ENCODE measurements around the gene PPP1R1B. TPM values are rescaled to one million over a fixed set of nuclear protein-coding genes. Genes with fewer than 3 reads are reported as not detected.

Gene PPP1R1B
- polyA plus RNA-seq, 4 donors = 37.5 to 266 (median 45.8) TPM

GRCh38 chr17:39608142-39608981 lies 18.4 kb upstream of the PPP1R1B start:
- no peak for FAIRE-seq
- Histone ChIP-seq H3K4me3 (ENCODE audit: low read depth in 1 of 3, low read length in 3 of 3) (no peak overlapping the region), H3K9me3 (ENCODE audit: control insufficient read depth in 2 of 2, insufficient read depth in 1 of 2, low read depth in 1 of 2, low read length in 1 of 2) (peaks cover 0 to 3% of the 10 kb centered on the region in 2 donors), H3K4me1 (ENCODE audit: control insufficient read depth in 3 of 3, insufficient read depth in 2 of 3, low read depth in 1 of 3, low read length in 2 of 3) (peaks cover 0 to 3% (median 0%) of the 10 kb centered on the region in 3 donors), H3K36me3 (ENCODE audit: control insufficient read depth in 3 of 3, insufficient read depth in 2 of 3, low read depth in 1 of 3, low read length in 3 of 3) (no peaks in the 10 kb centered on the region), H3K27ac (ENCODE audit: low read depth in 1 of 3, low read length in 2 of 3) (no peak overlapping the region), H3K27me3 (ENCODE audit: control insufficient read depth in 3 of 3, insufficient read depth in 3 of 3, low read length in 3 of 3) (peaks cover 10 to 92% (median 41%) of the 10 kb centered on the region in 3 donors)
- no peak for DNase-seq
- WGBS, 3 donors = 11 to 16% (median 16%) methylated on average over 14 to 15 of the region's 15 CpGs

DNA sequence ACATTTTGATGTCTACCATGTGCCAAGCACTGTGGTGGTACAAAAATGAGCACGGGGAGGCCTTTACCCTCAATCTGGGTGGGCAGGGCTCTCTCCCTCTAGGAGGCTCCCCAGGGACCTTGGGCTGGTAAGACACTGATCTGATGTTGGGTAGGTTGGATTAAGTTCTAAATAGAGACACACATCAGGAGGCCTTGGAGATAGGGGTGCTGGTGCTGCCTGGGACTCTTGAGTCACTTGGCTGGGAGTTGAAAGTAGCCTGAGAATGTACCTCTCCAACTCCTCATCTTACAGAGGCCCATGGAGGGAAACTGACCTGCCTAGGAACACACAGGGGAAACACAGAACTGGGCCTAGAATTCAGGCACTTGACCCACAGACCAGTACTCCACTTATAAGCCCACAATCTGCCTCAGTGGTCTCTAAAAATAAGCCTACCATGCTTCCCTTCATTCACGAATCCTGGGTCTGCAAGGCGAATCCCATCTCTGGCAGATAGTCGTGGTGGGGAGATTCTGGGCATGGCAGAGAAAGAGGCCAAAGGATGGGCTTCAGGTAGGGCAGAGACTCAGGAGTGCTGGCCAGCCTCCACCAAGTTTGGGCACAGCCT lies 17.2 kb upstream of the PPP1R1B start:
- DNase-seq = no peak
- peaks cover 10 to 88% (median 38%) of the 10 kb centered on the region in 3 donors for H3K27me3 ChIP-seq (ENCODE audit: control insufficient read depth in 3 of 3, insufficient read depth in 3 of 3, low read length in 3 of 3)

GRCh38 chr17:39611401-39612112 lies 15.2 kb upstream of the PPP1R1B start:
- no peak overlapping the region for H3K27ac ChIP-seq (ENCODE audit: low read depth in 1 of 3, low read length in 2 of 3)
- H3K4me1 ChIP-seq (ENCODE audit: control insufficient read depth in 3 of 3, insufficient read depth in 2 of 3, low read depth in 1 of 3, low read length in 2 of 3) = no peaks in the 10 kb centered on the region
- no peak for FAIRE-seq
- H3K36me3 ChIP-seq (ENCODE audit: control insufficient read depth in 3 of 3, insufficient read depth in 2 of 3, low read depth in 1 of 3, low read length in 3 of 3) = no peaks in the 10 kb centered on the region
- peaks cover under 1 to 86% (median 25%) of the 10 kb centered on the region in 3 donors for H3K27me3 ChIP-seq (ENCODE audit: control insufficient read depth in 3 of 3, insufficient read depth in 3 of 3, low read length in 3 of 3)
- WGBS, 3 donors = 89 to 91% (median 91%) methylated on average over 9 of the region's 9 CpGs
- no peak overlapping the region for H3K4me3 ChIP-seq (ENCODE audit: low read depth in 1 of 3, low read length in 3 of 3)
- DNase-seq = no peak
- peaks cover 0 to 3% of the 10 kb centered on the region in 2 donors for H3K9me3 ChIP-seq (ENCODE audit: control insufficient read depth in 2 of 2, insufficient read depth in 1 of 2, low read depth in 1 of 2, low read length in 1 of 2)

More for the DNA sequence above, 17.2 kb upstream of the PPP1R1B start:
- Histone ChIP-seq H3K27ac (ENCODE audit: low read depth in 1 of 3, low read length in 2 of 3) (no peak overlapping the region), H3K4me3 (ENCODE audit: low read depth in 1 of 3, low read length in 3 of 3) (no peak overlapping the region), H3K9me3 (ENCODE audit: control insufficient read depth in 2 of 2, insufficient read depth in 1 of 2, low read depth in 1 of 2, low read length in 1 of 2) (peaks cover 0 to 3% of the 10 kb centered on the region in 2 donors), H3K4me1 (ENCODE audit: control insufficient read depth in 3 of 3, insufficient read depth in 2 of 3, low read depth in 1 of 3, low read length in 2 of 3) (peaks cover 0 to 3% (median 0%) of the 10 kb centered on the region in 3 donors), H3K36me3 (ENCODE audit: control insufficient read depth in 3 of 3, insufficient read depth in 2 of 3, low read depth in 1 of 3, low read length in 3 of 3) (no peaks in the 10 kb centered on the region)
- FAIRE-seq = no peak
- 82 to 92% (median 87%) methylated on average over 4 of the region's 4 CpGs for WGBS, 3 donors

DNA sequence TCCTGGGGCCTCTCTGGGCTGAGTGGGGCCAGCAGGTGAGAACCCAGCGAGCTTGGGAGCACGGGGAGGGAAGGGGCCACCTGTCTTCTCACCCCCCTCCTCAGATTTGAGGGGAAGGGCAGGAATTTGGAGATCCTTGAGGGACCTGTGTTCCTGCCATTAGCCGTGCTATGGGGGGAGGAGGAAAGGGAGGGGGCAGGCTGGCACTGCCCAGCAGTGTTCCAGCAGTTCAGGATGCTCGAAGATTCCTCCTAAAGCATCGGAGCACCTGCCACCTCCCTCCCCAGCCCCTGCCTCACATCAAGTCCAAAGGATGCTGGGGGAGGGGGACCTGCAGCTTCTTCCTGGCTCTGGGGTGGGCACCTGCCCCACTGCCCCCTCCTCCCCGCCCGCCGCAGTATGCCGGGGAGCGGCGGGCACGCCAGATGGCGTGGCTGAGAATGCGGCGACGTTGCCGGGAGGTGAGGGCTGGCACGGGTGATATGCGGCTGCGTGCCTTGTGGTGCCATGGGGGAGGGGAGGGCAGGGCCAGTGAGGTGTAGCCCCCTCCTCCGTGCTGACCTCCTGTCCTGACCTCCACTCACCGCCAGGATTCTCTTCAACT lies 14.4 kb upstream of the PPP1R1B start:
- Histone ChIP-seq H3K4me3 (ENCODE audit: low read depth in 1 of 3, low read length in 3 of 3) (no peak overlapping the region), H3K27ac (ENCODE audit: low read depth in 1 of 3, low read length in 2 of 3) (no peak overlapping the region), H3K36me3 (ENCODE audit: control insufficient read depth in 3 of 3, insufficient read depth in 2 of 3, low read depth in 1 of 3, low read length in 3 of 3) (no peaks in the 10 kb centered on the region), H3K4me1 (ENCODE audit: control insufficient read depth in 3 of 3, insufficient read depth in 2 of 3, low read depth in 1 of 3, low read length in 2 of 3) (no peaks in the 10 kb centered on the region), H3K9me3 (ENCODE audit: control insufficient read depth in 2 of 2, insufficient read depth in 1 of 2, low read depth in 1 of 2, low read length in 1 of 2) (peaks cover 0 to 3% of the 10 kb centered on the region in 2 donors), H3K27me3 (ENCODE audit: control insufficient read depth in 3 of 3, insufficient read depth in 3 of 3, low read length in 3 of 3) (peaks cover 0 to 86% (median 20%) of the 10 kb centered on the region in 3 donors)
- FAIRE-seq (no peak), DNase-seq (no peak)
- WGBS, 3 donors = 45 to 72% (median 54%) methylated on average over 10 to 22 of the region's 22 CpGs

DNA sequence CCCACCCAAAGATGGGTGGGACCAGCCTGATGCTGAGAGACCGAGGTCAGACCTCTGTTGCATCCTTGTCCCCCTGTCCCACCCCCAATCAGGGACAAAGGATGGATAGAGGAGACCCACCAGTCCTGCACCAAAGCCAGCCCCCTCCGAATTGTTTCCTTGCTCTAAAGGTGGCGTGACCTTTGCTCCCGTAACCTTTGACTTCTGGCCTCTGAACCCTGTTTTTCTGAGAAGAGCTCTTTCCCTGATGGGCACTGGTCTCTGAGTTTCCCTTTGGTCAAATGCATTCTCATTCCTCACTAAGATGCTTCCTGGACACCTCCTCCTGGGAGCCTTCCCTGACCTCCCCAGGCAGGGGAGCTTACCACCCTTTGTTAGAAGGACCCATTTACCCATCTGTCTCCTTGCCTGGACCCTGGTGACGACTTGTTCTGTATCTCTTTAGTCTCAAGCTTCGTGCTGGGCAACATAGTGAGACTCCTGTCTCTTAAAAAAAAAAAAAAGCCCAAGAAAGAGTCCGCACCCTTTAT lies 13.8 kb upstream of the PPP1R1B start:
- no peaks in the 10 kb centered on the region for H3K4me1 ChIP-seq (ENCODE audit: control insufficient read depth in 3 of 3, insufficient read depth in 2 of 3, low read depth in 1 of 3, low read length in 2 of 3)
- no peak for FAIRE-seq
- H3K9me3 ChIP-seq (ENCODE audit: control insufficient read depth in 2 of 2, insufficient read depth in 1 of 2, low read depth in 1 of 2, low read length in 1 of 2) = peaks cover 0 to 2% of the 10 kb centered on the region in 2 donors
- no peak overlapping the region for H3K27ac ChIP-seq (ENCODE audit: low read depth in 1 of 3, low read length in 2 of 3)
- DNase-seq = no peak
- 53 to 69% (median 62%) methylated on average over 7 of the region's 7 CpGs for WGBS, 3 donors
- H3K27me3 ChIP-seq (ENCODE audit: control insufficient read depth in 3 of 3, insufficient read depth in 3 of 3, low read length in 3 of 3) = peaks cover 0 to 82% (median 17%) of the 10 kb centered on the region in 3 donors
- H3K36me3 ChIP-seq (ENCODE audit: control insufficient read depth in 3 of 3, insufficient read depth in 2 of 3, low read depth in 1 of 3, low read length in 3 of 3) = no peaks in the 10 kb centered on the region
- H3K4me3 ChIP-seq (ENCODE audit: low read depth in 1 of 3, low read length in 3 of 3) = no peak overlapping the region

- peaks cover 0 to 12% (median 3%) of the 10 kb centered on the region in 3 donors for H3K4me1 ChIP-seq (ENCODE audit: control insufficient read depth in 3 of 3, insufficient read depth in 2 of 3, low read depth in 1 of 3, low read length in 2 of 3)
- no peaks in the 10 kb centered on the region for H3K9me3 ChIP-seq (ENCODE audit: control insufficient read depth in 2 of 2, insufficient read depth in 1 of 2, low read depth in 1 of 2, low read length in 1 of 2)
- no peak for DNase-seq
- no peak for FAIRE-seq
- peaks cover 0 to 65% (median 5%) of the 10 kb centered on the region in 3 donors for H3K27me3 ChIP-seq (ENCODE audit: control insufficient read depth in 3 of 3, insufficient read depth in 3 of 3, low read length in 3 of 3)
- 81 to 85% (median 82%) methylated on average over 3 of the region's 3 CpGs for WGBS, 3 donors
- no peak overlapping the region for H3K27ac ChIP-seq (ENCODE audit: low read depth in 1 of 3, low read length in 2 of 3)
- H3K4me3 ChIP-seq (ENCODE audit: low read depth in 1 of 3, low read length in 3 of 3) = no peak overlapping the region
- H3K36me3 ChIP-seq (ENCODE audit: control insufficient read depth in 3 of 3, insufficient read depth in 2 of 3, low read depth in 1 of 3, low read length in 3 of 3) = no peaks in the 10 kb centered on the region
Measured at GRCh38 chr17:39614545-39615157, 12.1 kb upstream of the PPP1R1B start.

GRCh38 chr17:39615434-39615833 lies 11.3 kb upstream of the PPP1R1B start:
- Histone ChIP-seq H3K9me3 (ENCODE audit: control insufficient read depth in 2 of 2, insufficient read depth in 1 of 2, low read depth in 1 of 2, low read length in 1 of 2) (no peaks in the 10 kb centered on the region), H3K27me3 (ENCODE audit: control insufficient read depth in 3 of 3, insufficient read depth in 3 of 3, low read length in 3 of 3) (peaks cover 0 to 60% (median 3%) of the 10 kb centered on the region in 3 donors), H3K4me1 (ENCODE audit: control insufficient read depth in 3 of 3, insufficient read depth in 2 of 3, low read depth in 1 of 3, low read length in 2 of 3) (peaks cover 0 to 15% (median 3%) of the 10 kb centered on the region in 3 donors), H3K27ac (ENCODE audit: low read depth in 1 of 3, low read length in 2 of 3) (no peak overlapping the region), H3K36me3 (ENCODE audit: control insufficient read depth in 3 of 3, insufficient read depth in 2 of 3, low read depth in 1 of 3, low read length in 3 of 3) (no peaks in the 10 kb centered on the region), H3K4me3 (ENCODE audit: low read depth in 1 of 3, low read length in 3 of 3) (no peak overlapping the region)
- no peak for DNase-seq
- WGBS, 3 donors = 53 to 60% (median 55%) methylated on average over 6 of the region's 6 CpGs
- no peak for FAIRE-seq

All from small intestine (tissue), 7 donors.